DND-41 (cell line): Measurements from ENCODE around the gene MSL3.

Source experiments
- ATAC-seq: fragments of 200-7000 bp; cut with Tn5 transposase; 3 replicates; pipeline ENCODE4 v1.9.1; 2021; ENCODE audit warnings: low read depth; ENCODE audit not compliant: insufficient read depth
- DNase-seq: peaks from one replicate; pipeline ENCODE4 v3.0.0-alpha.2; 2020
- H2AFZ ChIP-seq: 2 replicates; pipeline ENCODE4 v1.6.0; 2012; ENCODE audit warnings: low read depth, low read length
- H3K27ac ChIP-seq: 2 replicates; pipeline ENCODE4 v1.5.1; 2012; ENCODE audit warnings: low read length, inconsistent platforms
- H3K27me3 ChIP-seq: fragments of 200-600 bp; sonication (generic); 2 replicates; pipeline ENCODE4 v1.6.0; 2012; ENCODE audit warnings: low read length, mild to moderate bottlenecking, inconsistent platforms; ENCODE audit not compliant: insufficient read depth, poor library complexity
- H3K36me3 ChIP-seq: 2 replicates; pipeline ENCODE4 v1.5.1; 2012; ENCODE audit warnings: low read length, inconsistent platforms; ENCODE audit not compliant: insufficient read depth
- H3K4me1 ChIP-seq: 2 replicates; pipeline ENCODE4 v1.5.1; 2012; ENCODE audit warnings: mild to moderate bottlenecking, low read length; ENCODE audit not compliant: insufficient read depth
- H3K4me2 ChIP-seq: 2 replicates; pipeline ENCODE4 v1.6.0; 2012; ENCODE audit warnings: mild to moderate bottlenecking, moderate library complexity, low read length, inconsistent platforms; ENCODE audit not compliant: insufficient read depth
- H3K4me3 ChIP-seq, 2 experiments: fragments of 200-600 bp in 1 of 2; shearing (Covaris generic) in 1 of 2; 2 replicates each; pipeline ENCODE4 v1.5.1; 2012 to 2016; ENCODE audit warnings: inconsistent platforms in 2 of 2, low read length in 2 of 2, mild to moderate bottlenecking in 2 of 2, low read depth in 1 of 2, moderate library complexity in 1 of 2
- H3K79me2 ChIP-seq: 2 replicates; pipeline ENCODE4 v1.6.0; 2012; ENCODE audit warnings: low read length, inconsistent platforms; ENCODE audit not compliant: insufficient read depth
- H3K9ac ChIP-seq: 2 replicates; pipeline ENCODE4 v1.6.0; 2012; ENCODE audit warnings: low read depth, mild to moderate bottlenecking, inconsistent platforms, low read length, moderate library complexity
- H3K9me3 ChIP-seq: 2 replicates; pipeline ENCODE4 v1.5.1; 2012; ENCODE audit warnings: low read length, moderate library complexity, mild to moderate bottlenecking, inconsistent platforms; ENCODE audit not compliant: insufficient read depth, severe bottlenecking
- H4K20me1 ChIP-seq: 2 replicates; pipeline ENCODE4 v1.6.0; 2012; ENCODE audit warnings: low read length; ENCODE audit not compliant: insufficient read depth
- EZH2 ChIP-seq: IDR thresholded peaks from 3 replicates; pipeline ENCODE4 v1.6.1; 2012; ENCODE audit warnings: borderline replicate concordance, low read depth, mild to moderate bottlenecking, moderate library complexity, low read length, inconsistent platforms; ENCODE audit not compliant: severe bottlenecking
- TF ChIP-seq, protein P1 (sequence below): IDR thresholded peaks from 2 replicates; pipeline ENCODE4 v1.5.1; 2012; ENCODE audit warnings: borderline replicate concordance, low read length, moderate library complexity, mild to moderate bottlenecking; ENCODE audit not compliant: poor library complexity, severe bottlenecking; ENCODE audit errors: extremely low read depth

Gene MSL3

DNA sequence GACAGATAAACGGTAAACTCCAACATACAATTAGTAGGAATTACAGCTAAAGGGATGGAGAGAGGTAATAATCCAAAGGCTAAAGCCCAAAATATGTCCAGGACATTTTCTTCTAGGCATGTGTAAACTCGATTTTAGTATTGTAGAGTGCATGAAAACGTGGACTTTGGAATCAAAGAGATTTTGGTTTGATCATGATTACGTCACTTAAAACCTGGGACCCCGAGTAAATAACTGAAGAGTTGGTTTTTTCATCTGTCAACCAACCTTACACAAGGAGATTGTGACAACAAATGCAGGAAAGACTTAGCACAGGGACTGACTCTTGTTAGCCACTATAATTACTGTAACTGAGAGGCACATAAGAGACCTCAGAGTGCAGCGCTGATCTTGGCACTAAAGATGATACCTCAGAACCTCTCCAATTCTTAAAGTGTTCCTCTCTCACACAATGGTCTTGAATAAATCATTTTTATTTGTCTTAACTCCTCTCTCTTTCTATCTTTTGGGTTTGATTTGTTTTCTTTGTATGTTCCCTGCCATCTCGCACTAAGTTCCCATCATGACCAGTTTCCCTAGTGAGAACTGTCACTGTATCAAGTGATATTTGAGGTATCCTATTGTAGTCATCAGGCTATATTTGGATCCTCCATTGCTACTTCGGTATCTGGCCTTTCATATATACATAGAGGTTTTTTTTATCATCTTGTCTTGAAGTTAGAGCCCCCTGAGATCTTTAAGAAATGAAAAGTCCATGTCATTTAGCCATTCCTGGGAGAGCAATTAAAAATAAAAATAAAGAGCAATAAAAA is 32.2 kb upstream of the MSL3 start:
- DNase-seq (no peak), ATAC-seq (no peak)
- Histone ChIP-seq H3K79me2 (no peaks in the 10 kb centered on the region), H2AFZ (no peak overlapping the region), H3K4me2 (no peak overlapping the region), H3K9ac (no peak overlapping the region), H3K36me3 (no peaks in the 10 kb centered on the region), H3K27ac (no peak overlapping the region), H4K20me1 (no peaks in the 10 kb centered on the region), H3K4me1 (no peaks in the 10 kb centered on the region), H3K9me3 (no peaks in the 10 kb centered on the region), H3K4me3 (no peak overlapping the region), H3K27me3 (no peaks in the 10 kb centered on the region)
- TF ChIP-seq, protein P1, sequence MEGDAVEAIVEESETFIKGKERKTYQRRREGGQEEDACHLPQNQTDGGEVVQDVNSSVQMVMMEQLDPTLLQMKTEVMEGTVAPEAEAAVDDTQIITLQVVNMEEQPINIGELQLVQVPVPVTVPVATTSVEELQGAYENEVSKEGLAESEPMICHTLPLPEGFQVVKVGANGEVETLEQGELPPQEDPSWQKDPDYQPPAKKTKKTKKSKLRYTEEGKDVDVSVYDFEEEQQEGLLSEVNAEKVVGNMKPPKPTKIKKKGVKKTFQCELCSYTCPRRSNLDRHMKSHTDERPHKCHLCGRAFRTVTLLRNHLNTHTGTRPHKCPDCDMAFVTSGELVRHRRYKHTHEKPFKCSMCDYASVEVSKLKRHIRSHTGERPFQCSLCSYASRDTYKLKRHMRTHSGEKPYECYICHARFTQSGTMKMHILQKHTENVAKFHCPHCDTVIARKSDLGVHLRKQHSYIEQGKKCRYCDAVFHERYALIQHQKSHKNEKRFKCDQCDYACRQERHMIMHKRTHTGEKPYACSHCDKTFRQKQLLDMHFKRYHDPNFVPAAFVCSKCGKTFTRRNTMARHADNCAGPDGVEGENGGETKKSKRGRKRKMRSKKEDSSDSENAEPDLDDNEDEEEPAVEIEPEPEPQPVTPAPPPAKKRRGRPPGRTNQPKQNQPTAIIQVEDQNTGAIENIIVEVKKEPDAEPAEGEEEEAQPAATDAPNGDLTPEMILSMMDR = no peak

DNA sequence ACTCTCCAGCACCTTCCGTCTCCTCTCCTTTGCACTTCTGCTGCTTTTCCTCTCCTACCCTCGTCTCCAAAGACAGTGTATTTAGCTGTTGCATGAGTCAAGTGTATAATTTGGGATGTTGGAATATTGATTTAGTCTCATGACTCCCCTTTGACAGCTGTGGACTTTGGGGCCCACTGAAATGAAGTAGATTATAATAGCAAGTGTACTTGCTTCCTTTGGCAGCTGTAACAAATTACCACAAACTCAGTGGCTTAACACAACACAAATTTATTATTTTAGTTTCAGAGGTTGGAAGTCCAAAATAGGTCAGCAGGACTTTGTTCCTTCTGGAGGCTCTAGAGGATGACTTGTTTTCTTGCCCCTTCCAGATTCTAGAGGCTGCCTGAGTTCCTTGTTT is 29.5 kb upstream of the MSL3 start:
- H3K27me3 ChIP-seq = no peaks in the 10 kb centered on the region
- no peaks in the 10 kb centered on the region for H3K79me2 ChIP-seq
- DNase-seq = no peak
- no peaks in the 10 kb centered on the region for H3K9me3 ChIP-seq
- no peak overlapping the region for H3K4me3 ChIP-seq
- H2AFZ ChIP-seq = no peak overlapping the region
- no peak for ATAC-seq
- H3K4me1 ChIP-seq = no peaks in the 10 kb centered on the region
- no peak overlapping the region for H3K9ac ChIP-seq
- no peak overlapping the region for H3K4me2 ChIP-seq
- H4K20me1 ChIP-seq = no peaks in the 10 kb centered on the region
- no peak overlapping the region for H3K27ac ChIP-seq
- TF ChIP-seq, protein P1 = no peak
- TF ChIP-seq EZH2 = no peak
- H3K36me3 ChIP-seq = no peaks in the 10 kb centered on the region

GRCh38 chrX:11733614-11734013 is 24.4 kb upstream of the MSL3 start:
- H3K36me3 ChIP-seq = no peaks in the 10 kb centered on the region
- H3K4me2 ChIP-seq = no peak overlapping the region
- H3K9ac ChIP-seq = no peak overlapping the region
- H3K9me3 ChIP-seq = no peaks in the 10 kb centered on the region
- no peak for TF ChIP-seq EZH2
- TF ChIP-seq, protein P1 = no peak
- H3K4me3 ChIP-seq = no peak overlapping the region
- no peaks in the 10 kb centered on the region for H3K79me2 ChIP-seq
- no peaks in the 10 kb centered on the region for H3K27me3 ChIP-seq
- no peak for ATAC-seq
- H3K27ac ChIP-seq = no peak overlapping the region
- H2AFZ ChIP-seq = no peak overlapping the region
- no peaks in the 10 kb centered on the region for H4K20me1 ChIP-seq
- no peaks in the 10 kb centered on the region for H3K4me1 ChIP-seq
- no peak for DNase-seq

DNA sequence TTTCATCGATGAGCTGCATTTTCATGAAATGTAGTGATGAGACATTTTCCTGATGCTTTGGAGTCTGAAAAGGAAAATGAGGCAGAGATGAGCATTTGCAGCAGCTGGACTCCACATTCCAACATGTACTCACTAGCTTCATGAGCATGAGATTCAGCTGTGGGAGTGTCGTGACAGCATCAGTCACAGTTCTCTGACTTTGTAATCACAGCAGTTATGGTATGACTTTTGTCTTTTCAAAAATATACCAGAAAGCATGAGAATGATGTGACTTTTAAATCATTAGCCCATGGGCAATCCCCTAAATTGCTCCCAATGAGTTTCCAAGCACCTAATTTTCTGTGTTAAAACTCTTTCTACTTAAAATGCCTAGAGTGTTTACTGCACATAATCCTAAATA is 18.3 kb upstream of the MSL3 start:
- Histone ChIP-seq H3K4me2 (no peak overlapping the region), H3K4me1 (no peaks in the 10 kb centered on the region), H4K20me1 (no peaks in the 10 kb centered on the region), H3K79me2 (no peaks in the 10 kb centered on the region), H3K4me3 (no peak overlapping the region), H2AFZ (no peak overlapping the region), H3K36me3 (no peaks in the 10 kb centered on the region), H3K9ac (no peak overlapping the region), H3K27me3 (no peaks in the 10 kb centered on the region), H3K9me3 (no peaks in the 10 kb centered on the region), H3K27ac (no peak overlapping the region)
- DNase-seq (no peak), ATAC-seq (no peak)
- TF ChIP-seq, protein P1 = no peak
- TF ChIP-seq EZH2 = no peak
